ENCODE data around the gene KIF4B. TPM values are rescaled to one million over a fixed set of nuclear protein-coding genes. Genes with fewer than 3 reads are reported as not detected.
"Not testable (repeated sequence)": the region's sequence is repeated elsewhere in the genome, so short reads cannot be mapped to it uniquely, and the experiment has no call there.

The KIF4B gene
- total and polyA plus RNA-seq, 12 donors = 0.06 to 0.09 TPM; not detected in 10

GRCh38 chr5:155025895-155026294, 12.3 kb downstream of the KIF4B start:
- intact Hi-C loops (cut with DNase I) = no loop called here
- Histone ChIP-seq H3K9me3 (replicated peaks in 1 of 3) (no peaks in the 10 kb centered on the region), H3K4me1 (replicated peaks in 1 of 2) (no peaks in the 10 kb centered on the region), H3K27me3 (no peaks in the 10 kb centered on the region), H3K27ac (no peak overlapping the region), H3K36me3 (replicated peaks in 1 of 2) (no peaks in the 10 kb centered on the region), H3K4me3 (no peak overlapping the region)
- TF ChIP-seq POLR2A (IDR thresholded peaks at IDR 0.05) = no peak
- no peak for TF ChIP-seq CTCF (IDR thresholded peaks at IDR 0.05)
- WGBS, 4 donors = 33 to 64% (median 45%) methylated on average over 2 of the region's 2 CpGs
- DNase-seq = no peak

- TF ChIP-seq CTCF (IDR thresholded peaks at IDR 0.05) (no peak), POLR2A (IDR thresholded peaks at IDR 0.05) (no peak)
- H3K36me3 ChIP-seq (replicated peaks in 1 of 2) = no peaks in the 10 kb centered on the region
These were observed 14.6 kb downstream of the KIF4B start for GRCh38 chr5:155027993-155028629.

GRCh38 chr5:155029240-155029639, 15.7 kb downstream of the KIF4B start:
- H3K36me3 ChIP-seq (replicated peaks in 1 of 2) = no peaks in the 10 kb centered on the region
- H3K27me3 ChIP-seq = no peaks in the 10 kb centered on the region
- H3K4me1 ChIP-seq (replicated peaks in 1 of 2) = no peaks in the 10 kb centered on the region
- intact Hi-C loops (cut with DNase I) = no loop called here
- DNase-seq = no peak
- WGBS, 4 donors = 64 to 80% (median 75%) methylated on average over 1 of the region's 1 CpG
- TF ChIP-seq CTCF (IDR thresholded peaks at IDR 0.05) = no peak
- no peak for TF ChIP-seq POLR2A (IDR thresholded peaks at IDR 0.05)
- peaks cover 0 to 4% (median 0%) of the 10 kb centered on the region in 3 donors for H3K9me3 ChIP-seq (replicated peaks in 1 of 3)
- no peak overlapping the region for H3K4me3 ChIP-seq
- H3K27ac ChIP-seq = no peak overlapping the region

More at GRCh38 chr5:155027993-155028629, 14.6 kb downstream of the KIF4B start:
- Histone ChIP-seq H3K27me3 (no peaks in the 10 kb centered on the region), H3K9me3 (replicated peaks in 1 of 3) (peaks cover 0 to 4% (median 0%) of the 10 kb centered on the region in 3 donors), H3K4me3 (no peak overlapping the region), H3K4me1 (replicated peaks in 1 of 2) (no peaks in the 10 kb centered on the region), H3K27ac (no peak overlapping the region)
- WGBS, 4 donors = 14 to 32% (median 25%) methylated on average over 1 of the region's 1 CpG
- no peak for DNase-seq
- intact Hi-C loops (cut with DNase I) = no loop called here

GRCh38 chr5:155034145-155034744, 20.7 kb downstream of the KIF4B start:
- H3K27me3 ChIP-seq; H3K27ac ChIP-seq; H3K4me3 ChIP-seq; DNase-seq; H3K36me3 ChIP-seq (replicated peaks in 1 of 2); H3K4me1 ChIP-seq (replicated peaks in 1 of 2); H3K9me3 ChIP-seq (replicated peaks in 1 of 3); intact Hi-C loops (cut with DNase I): not testable (repeated sequence)
- WGBS, 4 donors = 78 to 96% (median 82%) methylated on average over 1 of the region's 1 CpG

- H3K4me1 ChIP-seq (replicated peaks in 1 of 2); H3K9me3 ChIP-seq (replicated peaks in 1 of 3); H3K27ac ChIP-seq; H3K4me3 ChIP-seq; intact Hi-C loops (cut with DNase I); DNase-seq; H3K36me3 ChIP-seq (replicated peaks in 1 of 2); H3K27me3 ChIP-seq: not testable (repeated sequence)
- WGBS, 4 donors = 31 to 40% (median 39%) methylated on average over 2 of the region's 2 CpGs
These were observed 21.5 kb downstream of the KIF4B start for GRCh38 chr5:155035087-155035486.

All from adrenal gland (tissue), 12 donors.